ENCODE data around the gene BBX.

- no peak for TF ChIP-seq CTCF (IDR thresholded peaks at IDR 0.05)
- TF ChIP-seq POLR2A (IDR thresholded peaks at IDR 0.05): no peak
These were observed at the start of gene BBX for GRCh38 chr3:107522510-107523288.

Measured in lower leg skin (tissue), 3 donors.